GM18873 (cell line): Measurements from ENCODE around the gene MCM9.
A peak's percentile ranks its signal among the peaks of the same experiment; 100 is the strongest.
"Not testable (repeated sequence)": the region's sequence is repeated elsewhere in the genome, so short reads cannot be mapped to it uniquely, and the experiment has no call there.

Experiments
- ATAC-seq: cut with Tn5 transposase; IDR thresholded peaks from one replicate; pipeline ENCODE4 v1.9.1; 2021; ENCODE audit warnings: mild to moderate bottlenecking, moderate library complexity, moderate number of reproducible peaks; ENCODE audit not compliant: unreplicated experiment, low FRiP score

The MCM9 gene

GRCh38 chr6:118869350-118869749, 65.6 kb downstream of the MCM9 start:
- ATAC-seq, result no peak

- ATAC-seq, result not testable (repeated sequence)
These were observed 66.1 kb downstream of the MCM9 start for GRCh38 chr6:118868901-118869300.

- ATAC-seq, result no peak
These were observed 67.8 kb downstream of the MCM9 start for GRCh38 chr6:118867181-118867580.

GRCh38 chr6:118865100-118865391, 69.9 kb downstream of the MCM9 start:
- ATAC-seq, result no peak

- no peak for ATAC-seq
These were observed 70.4 kb downstream of the MCM9 start for GRCh38 chr6:118864341-118865099.

GRCh38 chr6:118862443-118862842, 72.5 kb downstream of the MCM9 start:
- no peak for ATAC-seq

- no peak for ATAC-seq
These were observed 74.1 kb downstream of the MCM9 start for GRCh38 chr6:118860880-118861279.

- ATAC-seq, result no peak
These were observed 74.6 kb downstream of the MCM9 start for GRCh38 chr6:118860363-118860762.

GRCh38 chr6:118859517-118860064, 75.4 kb downstream of the MCM9 start:
- no peak for ATAC-seq

GRCh38 chr6:118856301-118856700, 78.7 kb downstream of the MCM9 start:
- ATAC-seq, result no peak

GRCh38 chr6:118853408-118853807, 81.6 kb downstream of the MCM9 start:
- no peak for ATAC-seq

GRCh38 chr6:118844915-118845314, 90.0 kb downstream of the MCM9 start:
- peak; percentile 57 for ATAC-seq

- ATAC-seq, result peak; percentile 96
These were observed 91.1 kb downstream of the MCM9 start for GRCh38 chr6:118843685-118844390.

GRCh38 chr6:118830691-118831090, 104.3 kb downstream of the MCM9 start:
- no peak for ATAC-seq

GRCh38 chr6:118829817-118830478, 105.0 kb downstream of the MCM9 start:
- ATAC-seq, result no peak

GRCh38 chr6:118826096-118826495, 108.9 kb downstream of the MCM9 start:
- ATAC-seq, result no peak

- ATAC-seq, result no peak
These were observed 109.3 kb downstream of the MCM9 start for GRCh38 chr6:118825661-118826060.

GRCh38 chr6:118815495-118815894, 119.5 kb downstream of the MCM9 start:
- no peak for ATAC-seq

GRCh38 chr6:118813775-118814174, 121.2 kb downstream of the MCM9 start:
- no peak for ATAC-seq

- ATAC-seq, result no peak
These were observed 122.0 kb downstream of the MCM9 start for GRCh38 chr6:118812970-118813369.

- peak; percentile 95 for ATAC-seq
These were observed 124.4 kb downstream of the MCM9 start for GRCh38 chr6:118810420-118811027.
